Psoas muscle (tissue), 8 donors: Measurements from ENCODE around the gene MYMK. TPM values are rescaled to one million over a fixed set of nuclear protein-coding genes. Genes with fewer than 3 reads are reported as not detected.

Experiments
- ATAC-seq, 4 donors: fragments of 200-7000 bp; cut with Tn5 transposase; one replicate each; pipeline ENCODE4 v1.9.1; 2020; ENCODE audit warnings: moderate library complexity in 3 of 4, mild to moderate bottlenecking in 2 of 4
- DNase-seq, 2 donors: peaks; one replicate each; pipeline ENCODE4 v3.0.0-alpha.2; 2020
- H3K27ac ChIP-seq: fragments of 200-600 bp; one replicate; pipeline ENCODE4 v1.8.0; 2022
- H3K27me3 ChIP-seq, 3 donors: fragments of 200-600 bp in 1 of 3; one replicate each; pipeline versions ENCODE4 v1.6.1 to v1.8.0; 2013 to 2022; ENCODE audit warnings: low read length in 2 of 3, mild to moderate bottlenecking in 2 of 3, moderate library complexity in 1 of 3; ENCODE audit not compliant: insufficient read depth in 3 of 3
- H3K36me3 ChIP-seq, 2 donors: fragments of 200-600 bp in 1 of 2; one replicate each; pipeline versions ENCODE4 v1.6.1 to v1.8.0; 2013 to 2022; ENCODE audit warnings: low read depth in 1 of 2, mild to moderate bottlenecking in 1 of 2, moderate library complexity in 1 of 2; ENCODE audit not compliant: insufficient read depth in 1 of 2
- H3K4me1 ChIP-seq: fragments of 200-600 bp; one replicate; pipeline ENCODE4 v1.8.0; 2022
- H3K4me3 ChIP-seq: fragments of 200-600 bp; one replicate; pipeline ENCODE4 v1.8.0; 2022; ENCODE audit warnings: mild to moderate bottlenecking
- H3K9me3 ChIP-seq: fragments of 200-600 bp; one replicate; pipeline ENCODE4 v1.8.0; 2022
- WGBS, 3 donors: extraction: QIAGEN DNeasy Blood & Tissue Kit; methylation state at CpG; one replicate each; pipeline versions ENCODE4 v1.1.6 to v1.1.7; 2013; 5-methylcytosine and 5-hydroxymethylcytosine counted together
- intact Hi-C, 2 donors: fragments of 100-400 bp; cut with DNase I; formaldehyde crosslinking; loops; one replicate each; pipeline versions ENCODE4 v1.11.0 to v1.14.2; 2022
- polyA plus RNA-seq, 3 donors: library from polyadenylated mRNA; stranded (reverse); fragments of 200-250 nt; gene quantifications; one replicate each; pipeline ENCODE4 v1.2.3, GENCODE V29; 2013
- total RNA-seq, 4 donors: library from RNA; stranded (reverse); fragmentation: NEBNext Ultra II Directional in 2 of 4; extraction: Animal tissue kit (Norgen Biotek cat#: 25700) in 2 of 4; gene quantifications; one replicate each; pipeline versions ENCODE4 v1.2.1 to v1.2.4, GENCODE V29; 2021 to 2023
- TF ChIP-seq, protein P1 (sequence below): fragments of 200-600 bp; IDR thresholded peaks from one replicate; pipeline ENCODE4 v1.8.0; 2022; ENCODE audit warnings: antibody characterized with exemption
- donor health status: healthy with polysubstance abuse.
- donor health status: DM: no; HTN: no; CAD: no; lungs with moderate emphysema.
- donor health status: Bipolar disorder and iron deficiency.
- donor health status: healthy.
- donor health status: DM: yes; HTN: yes; CAD: no.
- donor health status: DM: no; HTN: no; CAD: no.
- donor health status: DM: no; HTN: no; CAD: no.
- donor health status: DM: yes; HTN: yes; CAD: no.

The MYMK gene
- total and polyA plus RNA-seq, 7 donors: 0.05 to 4.5 (median 0.52) TPM; not detected in 3

DNA sequence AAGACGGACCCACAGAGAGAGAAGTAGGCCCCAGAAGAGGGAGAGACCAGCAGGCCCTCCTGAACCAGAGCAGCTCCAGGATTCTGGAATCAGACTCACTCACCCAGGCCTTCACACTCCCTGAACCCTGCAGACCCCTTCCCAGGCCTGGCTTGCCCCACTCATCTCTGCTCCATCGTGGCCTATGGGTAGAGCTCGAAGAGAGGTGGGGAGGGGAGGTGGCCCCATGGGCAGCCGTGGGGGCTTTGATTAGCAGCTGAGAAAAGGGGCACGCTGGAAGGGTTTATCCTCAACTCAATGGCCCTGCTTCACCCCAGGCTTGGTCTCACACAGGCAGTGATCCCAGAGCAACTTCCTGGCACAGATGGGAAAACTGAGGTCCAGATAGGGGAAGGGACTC lies 613 bp downstream of the MYMK start:
- peak in 1 of 2 donors; percentile 23 for DNase-seq
- intact Hi-C loops: no loop called here
- no peak for ATAC-seq
- Histone ChIP-seq H3K4me3 (no peak overlapping the region), H3K27ac (no peak overlapping the region), H3K9me3 (no peaks in the 10 kb centered on the region), H3K36me3 (no peaks in the 10 kb centered on the region), H3K4me1 (peaks cover 9% of the 10 kb centered on the region), H3K27me3 (peaks cover 0 to 33% (median 15%) of the 10 kb centered on the region in 3 donors)
- 91 to 96% (median 91%) methylated on average over 5 of the region's 5 CpGs for WGBS, 3 donors
- TF ChIP-seq, protein P1, sequence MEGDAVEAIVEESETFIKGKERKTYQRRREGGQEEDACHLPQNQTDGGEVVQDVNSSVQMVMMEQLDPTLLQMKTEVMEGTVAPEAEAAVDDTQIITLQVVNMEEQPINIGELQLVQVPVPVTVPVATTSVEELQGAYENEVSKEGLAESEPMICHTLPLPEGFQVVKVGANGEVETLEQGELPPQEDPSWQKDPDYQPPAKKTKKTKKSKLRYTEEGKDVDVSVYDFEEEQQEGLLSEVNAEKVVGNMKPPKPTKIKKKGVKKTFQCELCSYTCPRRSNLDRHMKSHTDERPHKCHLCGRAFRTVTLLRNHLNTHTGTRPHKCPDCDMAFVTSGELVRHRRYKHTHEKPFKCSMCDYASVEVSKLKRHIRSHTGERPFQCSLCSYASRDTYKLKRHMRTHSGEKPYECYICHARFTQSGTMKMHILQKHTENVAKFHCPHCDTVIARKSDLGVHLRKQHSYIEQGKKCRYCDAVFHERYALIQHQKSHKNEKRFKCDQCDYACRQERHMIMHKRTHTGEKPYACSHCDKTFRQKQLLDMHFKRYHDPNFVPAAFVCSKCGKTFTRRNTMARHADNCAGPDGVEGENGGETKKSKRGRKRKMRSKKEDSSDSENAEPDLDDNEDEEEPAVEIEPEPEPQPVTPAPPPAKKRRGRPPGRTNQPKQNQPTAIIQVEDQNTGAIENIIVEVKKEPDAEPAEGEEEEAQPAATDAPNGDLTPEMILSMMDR: no peak

DNA sequence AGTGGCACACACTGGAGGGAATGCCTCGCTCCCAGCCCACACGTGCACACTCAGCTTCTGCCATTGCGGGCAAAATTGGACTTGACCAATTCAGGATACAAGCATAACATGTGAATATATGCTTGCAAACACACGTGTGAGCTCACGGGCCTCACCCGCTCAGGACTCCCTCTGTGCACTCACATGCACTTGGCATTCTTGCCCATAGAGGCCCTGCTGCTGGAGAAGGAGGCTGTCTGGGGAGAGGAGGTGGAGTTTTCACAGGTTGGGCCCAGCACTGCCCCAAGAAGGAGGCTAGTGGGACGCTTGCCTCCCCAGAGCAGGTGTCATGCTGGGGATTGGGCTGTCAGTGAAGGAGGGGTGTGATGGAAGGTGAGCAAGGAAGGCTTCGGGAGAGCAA lies 1.7 kb downstream of the MYMK start:
- no peaks in the 10 kb centered on the region for H3K36me3 ChIP-seq
- peak in 1 of 2 donors; percentile 28 for DNase-seq
- intact Hi-C loops: no loop called here
- WGBS, 3 donors: 92 to 95% (median 92%) methylated on average over 8 of the region's 8 CpGs
- H3K4me3 ChIP-seq: no peak overlapping the region
- H3K27ac ChIP-seq: no peak overlapping the region
- peaks cover 0 to 23% (median 9%) of the 10 kb centered on the region in 3 donors for H3K27me3 ChIP-seq
- H3K9me3 ChIP-seq: no peaks in the 10 kb centered on the region
- ATAC-seq: no peak
- H3K4me1 ChIP-seq: peaks cover 4% of the 10 kb centered on the region
- TF ChIP-seq, protein P1: no peak

DNA sequence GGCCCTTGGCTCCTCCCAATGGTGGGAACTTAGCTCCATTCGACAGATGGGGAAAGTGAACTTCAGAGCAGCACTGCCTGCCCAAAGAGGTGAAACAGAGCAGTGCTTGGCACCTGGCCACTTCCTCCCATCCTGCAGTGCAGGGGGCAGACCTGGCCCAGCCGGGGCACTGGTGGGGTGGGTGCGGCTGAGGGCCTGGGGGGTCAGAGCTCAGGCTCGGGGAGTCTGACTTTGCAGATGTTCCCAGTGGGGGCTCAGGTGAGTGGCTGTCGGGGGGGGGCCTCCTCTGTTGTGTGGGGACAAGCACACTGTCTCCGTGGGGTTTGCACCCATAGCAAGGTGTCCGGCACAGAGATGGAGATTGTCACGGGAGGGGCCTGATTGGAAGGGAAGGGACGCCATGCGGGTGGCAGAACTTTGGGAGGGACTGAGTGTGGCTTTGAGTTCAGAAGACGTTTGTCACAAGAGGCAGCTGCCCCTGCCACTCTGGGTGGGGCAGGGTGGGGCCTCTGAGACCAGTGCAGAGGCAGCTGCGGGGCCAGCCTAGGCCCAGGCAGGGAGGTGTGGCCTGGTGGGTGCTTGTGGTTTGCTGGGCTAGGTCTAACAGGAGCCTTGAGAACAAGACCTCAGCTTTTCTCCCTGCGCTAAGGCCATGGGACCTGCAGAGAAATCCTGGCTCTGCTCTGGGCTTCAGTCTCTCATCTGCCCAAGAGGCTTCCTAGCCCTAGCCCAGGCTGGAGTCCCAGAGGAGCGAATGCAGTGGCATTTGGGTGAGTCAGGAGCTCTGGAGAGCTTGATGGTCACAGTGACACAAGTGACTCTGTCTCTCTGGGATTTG lies 2.5 kb downstream of the MYMK start:
- Histone ChIP-seq H3K9me3 (no peaks in the 10 kb centered on the region), H3K27ac (no peak overlapping the region), H3K4me3 (no peak overlapping the region), H3K4me1 (no peaks in the 10 kb centered on the region), H3K27me3 (peaks cover 0 to 15% (median 2%) of the 10 kb centered on the region in 3 donors), H3K36me3 (no peaks in the 10 kb centered on the region)
- peak in 3 of 4 donors; percentile 41 to 58 (median 52) for ATAC-seq
- TF ChIP-seq, protein P1: no peak
- intact Hi-C loops: no loop called here
- WGBS, 3 donors: 69 to 83% (median 74%) methylated on average over 14 of the region's 14 CpGs
- DNase-seq: peak in 1 of 2 donors; percentile 47

DNA sequence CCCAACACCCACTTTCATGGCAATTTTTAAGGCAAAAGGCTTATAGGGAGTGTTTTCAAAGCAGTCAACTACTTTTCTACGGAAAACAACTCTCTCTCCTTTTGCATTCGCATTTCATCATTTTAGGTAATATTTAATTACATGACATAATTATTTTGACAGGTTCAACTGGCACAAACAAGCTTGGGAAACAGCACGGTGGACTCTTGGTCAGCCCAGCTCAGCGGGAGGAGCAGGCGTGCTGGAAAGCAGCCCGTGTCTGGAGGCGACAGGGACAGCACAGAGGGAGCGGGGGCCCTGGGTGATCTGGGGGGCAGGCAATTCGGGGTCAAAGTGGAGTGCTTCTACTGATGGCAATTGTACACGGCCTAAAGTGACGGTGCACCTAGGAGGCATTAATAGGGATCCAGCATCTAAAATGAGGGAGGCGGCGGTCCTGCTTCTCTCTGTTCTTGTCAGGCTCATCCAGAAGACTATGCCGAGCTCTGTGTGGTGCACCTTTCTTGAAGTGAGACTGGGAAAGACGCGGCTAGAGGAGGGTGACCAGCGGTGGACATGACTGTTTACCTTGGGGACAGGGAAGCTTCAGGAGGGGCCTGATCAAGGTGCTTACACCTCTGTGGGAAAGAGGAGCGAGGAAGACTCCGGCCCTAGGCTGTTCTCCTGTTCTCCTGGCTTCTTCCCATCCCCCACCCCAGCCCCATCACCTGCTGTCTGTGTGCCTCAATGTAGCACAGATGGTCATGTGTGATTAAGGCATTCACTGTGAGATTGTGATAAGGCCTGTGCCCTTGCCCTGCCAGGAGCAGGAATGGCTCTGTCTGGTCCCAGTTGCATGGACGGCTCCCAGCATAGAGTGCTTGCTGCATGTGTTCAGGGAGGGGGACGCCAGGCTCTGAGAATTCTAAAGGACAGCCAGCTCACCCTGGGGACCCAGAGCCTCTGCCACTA lies 3.4 kb downstream of the MYMK start:
- no peak overlapping the region for H3K27ac ChIP-seq
- DNase-seq (peak in 1 of 2 donors; percentile 19), ATAC-seq (no peak)
- no peaks in the 10 kb centered on the region for H3K36me3 ChIP-seq
- no peak overlapping the region for H3K4me3 ChIP-seq
- 86 to 92% (median 92%) methylated on average over 21 of the region's 21 CpGs for WGBS, 3 donors
- H3K27me3 ChIP-seq: peaks cover 0 to 6% (median 0%) of the 10 kb centered on the region in 3 donors
- intact Hi-C loops: no loop called here
- no peaks in the 10 kb centered on the region for H3K4me1 ChIP-seq
- no peaks in the 10 kb centered on the region for H3K9me3 ChIP-seq
- TF ChIP-seq, protein P1: no peak
